OCI-LY1 (cell line): ENCODE measurements around the gene PILRA.

Experiments used
- H2AFZ ChIP-seq: fragments of 200-600 bp; sonication (generic), shearing (Covaris generic); 2 replicates; pipeline ENCODE4 v1.6.0; 2014; ENCODE audit warnings: antibody characterized with exemption, mild to moderate bottlenecking, low read length
- H3F3A ChIP-seq: fragments of 200-600 bp; sonication (generic), shearing (Covaris generic); 2 replicates; pipeline ENCODE4 v1.6.0; 2014; ENCODE audit warnings: mild to moderate bottlenecking, antibody characterized with exemption, low read length, moderate library complexity; ENCODE audit not compliant: insufficient read depth
- H3K27ac ChIP-seq: fragments of 200-600 bp; sonication (generic); 2 replicates; pipeline ENCODE4 v1.5.1; 2014; ENCODE audit warnings: low read length, mixed run types, mild to moderate bottlenecking, low read depth; ENCODE audit not compliant: poor library complexity, severe bottlenecking
- H3K27me3 ChIP-seq: fragments of 200-600 bp; sonication (generic); 2 replicates; pipeline ENCODE4 v1.6.0; 2014; ENCODE audit warnings: antibody characterized with exemption, mild to moderate bottlenecking, low read length, moderate library complexity; ENCODE audit not compliant: insufficient read depth
- H3K36me3 ChIP-seq: fragments of 200-600 bp; sonication (generic); 2 replicates; pipeline ENCODE4 v1.6.1; 2014; ENCODE audit warnings: mild to moderate bottlenecking, antibody characterized with exemption, low read length, moderate library complexity, mixed read lengths; ENCODE audit not compliant: insufficient read depth
- H3K4me1 ChIP-seq: fragments of 200-600 bp; sonication (generic); 2 replicates; pipeline ENCODE4 v1.5.1; 2014; ENCODE audit warnings: mild to moderate bottlenecking, low read length, moderate library complexity; ENCODE audit not compliant: insufficient read depth, severe bottlenecking
- H3K4me2 ChIP-seq: fragments of 200-600 bp; sonication (generic), shearing (Covaris generic); 2 replicates; pipeline ENCODE4 v1.6.1; 2014; ENCODE audit warnings: low read length
- H3K4me3 ChIP-seq: fragments of 200-600 bp; sonication (generic); 2 replicates; pipeline ENCODE4 v1.5.1; 2014; ENCODE audit warnings: low read length, low read depth, mild to moderate bottlenecking, mixed read lengths; ENCODE audit not compliant: poor library complexity, severe bottlenecking
- H3K79me2 ChIP-seq: fragments of 200-600 bp; shearing (Covaris generic); 2 replicates; pipeline ENCODE4 v1.6.1; 2016; ENCODE audit warnings: mixed run types, low read length, mixed read lengths; ENCODE audit not compliant: insufficient read depth
- H3K9ac ChIP-seq: fragments of 200-600 bp; sonication (generic), shearing (Covaris generic); 2 replicates; pipeline ENCODE4 v1.6.1; 2014; ENCODE audit warnings: mild to moderate bottlenecking, low read length, mixed read lengths
- H3K9me2 ChIP-seq: fragments of 200-600 bp; sonication (generic), shearing (Covaris generic); 2 replicates; pipeline ENCODE4 v1.6.1; 2014; ENCODE audit warnings: low read depth, mild to moderate bottlenecking, low read length, mixed read lengths
- H3K9me3 ChIP-seq: fragments of 200-600 bp; shearing (Covaris generic); 2 replicates; pipeline ENCODE4 v1.6.1; 2014; ENCODE audit warnings: low read length, mixed read lengths
- H4K20me1 ChIP-seq: fragments of 200-600 bp; sonication (generic), shearing (Covaris generic); 2 replicates; pipeline ENCODE4 v1.6.0; 2016; ENCODE audit warnings: mild to moderate bottlenecking, low read length; ENCODE audit not compliant: insufficient read depth
- EZH2 ChIP-seq: fragments of 200-600 bp; sonication (generic), shearing (Covaris generic); IDR thresholded peaks from 2 replicates; pipeline ENCODE4 v1.8.0; 2017; ENCODE audit warnings: borderline replicate concordance, mixed run types, mild to moderate bottlenecking, antibody characterized with exemption, low read length, moderate library complexity, mixed read lengths
- TF ChIP-seq, protein P1 (sequence below): fragments of 200-600 bp; sonication (generic), shearing (Covaris generic); IDR thresholded peaks from 2 replicates; pipeline ENCODE4 v1.5.1; 2017; ENCODE audit warnings: mild to moderate bottlenecking, antibody characterized with exemption, low read length, moderate library complexity, mixed read lengths

The PILRA gene

DNA sequence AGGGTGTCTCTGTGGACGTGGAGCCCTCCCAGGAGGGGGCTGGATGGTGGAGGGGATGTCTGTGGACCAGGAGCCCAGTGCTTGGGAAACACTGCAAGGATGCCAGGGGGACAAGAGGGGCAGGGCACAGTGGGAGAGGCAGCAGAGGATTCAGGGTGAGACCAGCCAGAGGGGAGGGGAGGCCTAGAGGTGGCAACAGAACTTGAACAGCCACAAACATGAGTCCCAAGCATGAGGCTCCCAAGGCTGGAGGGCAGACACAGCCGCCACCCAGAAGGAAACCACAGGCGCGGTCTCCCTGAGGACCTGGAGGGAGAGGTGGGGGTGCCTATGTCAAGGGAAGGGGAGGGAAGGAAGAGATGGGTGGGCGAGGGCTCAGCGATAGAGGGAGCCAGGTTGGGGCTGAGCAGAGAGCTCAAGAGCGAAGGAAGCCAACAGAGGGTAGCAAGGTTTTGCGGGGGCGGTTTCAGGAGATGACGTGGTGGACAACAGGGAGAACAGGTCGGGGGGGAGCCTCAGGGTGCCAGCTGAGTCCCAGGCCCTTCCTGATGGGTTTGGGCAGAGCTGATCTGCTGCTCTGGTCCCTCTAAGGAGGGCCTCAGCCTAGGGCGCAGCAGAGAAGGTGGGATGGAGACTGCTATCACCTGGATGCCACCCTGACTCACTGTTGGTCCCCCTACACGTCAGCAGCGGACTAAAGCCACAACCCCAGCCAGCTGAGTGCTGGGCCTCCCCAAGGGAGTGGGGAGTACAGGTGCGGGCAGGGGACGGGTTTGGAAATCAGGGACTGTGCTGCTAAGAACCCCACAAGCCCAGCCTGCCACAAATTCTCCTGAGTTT is 6.7 kb upstream of the PILRA start:
- H3F3A ChIP-seq = peaks cover 11% of the 10 kb centered on the region; the same call in 1 of the 2 replicates
- H3K4me1 ChIP-seq = peaks cover 62% of the 10 kb centered on the region
- H4K20me1 ChIP-seq = no peaks in the 10 kb centered on the region
- no peaks in the 10 kb centered on the region for H3K9me2 ChIP-seq
- H3K4me3 ChIP-seq = no peak overlapping the region
- no peak overlapping the region for H2AFZ ChIP-seq
- peaks cover 38% of the 10 kb centered on the region for H3K36me3 ChIP-seq
- H3K9me3 ChIP-seq = no peaks in the 10 kb centered on the region
- H3K27ac ChIP-seq = peak overlapping the region; percentile 95
- no peak overlapping the region; the same call in 1 of the 2 replicates for H3K9ac ChIP-seq
- H3K79me2 ChIP-seq = no peaks in the 10 kb centered on the region
- no peak for TF ChIP-seq EZH2
- TF ChIP-seq, protein P1, sequence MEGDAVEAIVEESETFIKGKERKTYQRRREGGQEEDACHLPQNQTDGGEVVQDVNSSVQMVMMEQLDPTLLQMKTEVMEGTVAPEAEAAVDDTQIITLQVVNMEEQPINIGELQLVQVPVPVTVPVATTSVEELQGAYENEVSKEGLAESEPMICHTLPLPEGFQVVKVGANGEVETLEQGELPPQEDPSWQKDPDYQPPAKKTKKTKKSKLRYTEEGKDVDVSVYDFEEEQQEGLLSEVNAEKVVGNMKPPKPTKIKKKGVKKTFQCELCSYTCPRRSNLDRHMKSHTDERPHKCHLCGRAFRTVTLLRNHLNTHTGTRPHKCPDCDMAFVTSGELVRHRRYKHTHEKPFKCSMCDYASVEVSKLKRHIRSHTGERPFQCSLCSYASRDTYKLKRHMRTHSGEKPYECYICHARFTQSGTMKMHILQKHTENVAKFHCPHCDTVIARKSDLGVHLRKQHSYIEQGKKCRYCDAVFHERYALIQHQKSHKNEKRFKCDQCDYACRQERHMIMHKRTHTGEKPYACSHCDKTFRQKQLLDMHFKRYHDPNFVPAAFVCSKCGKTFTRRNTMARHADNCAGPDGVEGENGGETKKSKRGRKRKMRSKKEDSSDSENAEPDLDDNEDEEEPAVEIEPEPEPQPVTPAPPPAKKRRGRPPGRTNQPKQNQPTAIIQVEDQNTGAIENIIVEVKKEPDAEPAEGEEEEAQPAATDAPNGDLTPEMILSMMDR = peak; percentile 11; the same call in 1 of the 2 replicates
- peak overlapping the region; percentile 17; the same call in 1 of the 2 replicates for H3K4me2 ChIP-seq
- H3K27me3 ChIP-seq = no peaks in the 10 kb centered on the region

DNA sequence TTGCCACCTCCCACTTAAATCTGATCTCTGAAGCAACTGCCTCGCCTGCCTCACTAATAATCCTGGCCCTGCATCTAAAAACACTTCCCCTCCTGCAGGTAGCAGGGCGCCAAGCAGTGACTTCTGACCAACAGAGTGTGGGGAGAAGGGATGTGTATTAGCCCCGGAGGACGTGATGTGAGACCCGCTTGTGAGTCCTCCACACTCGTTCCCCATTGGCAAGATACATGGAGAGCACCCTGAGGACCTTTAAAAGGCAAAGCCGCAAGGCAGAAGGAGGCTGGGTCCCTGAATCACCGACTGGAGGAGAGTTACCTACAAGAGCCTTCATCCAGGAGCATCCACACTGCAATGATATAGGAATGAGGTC is 6.1 kb upstream of the PILRA start:
- Histone ChIP-seq H3K9me2 (no peaks in the 10 kb centered on the region), H4K20me1 (no peaks in the 10 kb centered on the region), H3K27ac (peak overlapping the region; percentile 95), H3K9me3 (no peaks in the 10 kb centered on the region), H3K9ac (no peak overlapping the region; the same call in 1 of the 2 replicates), H3K79me2 (no peaks in the 10 kb centered on the region), H3K4me1 (peaks cover 62% of the 10 kb centered on the region), H3F3A (peaks cover 11% of the 10 kb centered on the region; the same call in 1 of the 2 replicates), H3K36me3 (peaks cover 32% of the 10 kb centered on the region), H3K27me3 (no peaks in the 10 kb centered on the region), H3K4me2 (no peak overlapping the region; the same call in 1 of the 2 replicates), H2AFZ (no peak overlapping the region), H3K4me3 (no peak overlapping the region)
- TF ChIP-seq, protein P1 = no peak
- no peak for TF ChIP-seq EZH2

DNA sequence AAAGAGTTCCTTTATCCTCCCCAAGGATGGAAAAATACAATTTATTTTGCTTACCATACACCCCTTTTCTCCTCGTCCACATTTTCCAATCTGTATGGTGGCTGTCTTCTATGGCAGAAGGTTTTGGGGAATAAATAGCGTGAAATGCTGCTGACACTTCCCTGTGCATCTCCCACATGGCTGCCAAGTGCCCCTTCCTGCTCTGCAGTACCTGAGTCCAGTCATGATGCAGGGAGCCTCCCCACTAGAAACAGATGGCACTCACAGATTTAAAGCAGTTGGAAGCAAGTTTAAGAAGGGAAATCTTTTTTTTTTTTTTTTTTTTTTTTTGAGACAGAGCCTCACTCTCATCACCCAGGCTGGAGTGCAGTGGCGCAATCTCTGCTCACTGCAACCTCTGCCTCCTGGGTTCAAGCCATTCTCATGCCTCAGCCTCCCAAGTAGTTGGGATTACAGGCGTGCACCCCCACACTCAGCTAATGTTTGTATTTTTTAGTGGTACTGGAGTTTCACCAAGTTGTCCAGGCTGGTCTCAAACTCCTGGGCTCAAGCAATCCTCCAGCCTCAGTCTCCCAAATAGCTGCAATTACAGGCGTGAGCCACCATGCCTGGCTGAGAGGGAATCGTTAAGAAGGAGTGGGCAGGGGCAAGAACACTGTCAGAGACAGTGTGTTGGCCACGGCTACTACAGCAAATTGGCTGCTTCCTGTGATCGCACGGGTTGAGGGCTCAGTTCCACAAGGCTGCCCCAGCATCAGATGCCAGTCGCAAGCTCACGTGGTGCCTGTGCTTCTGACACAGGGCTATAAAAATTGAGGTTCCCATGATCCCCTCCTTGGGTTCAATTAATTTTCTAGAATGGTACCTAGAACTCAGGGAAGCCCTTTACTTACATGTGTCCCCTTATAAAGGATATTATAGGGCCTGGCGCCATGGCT is 5.3 kb upstream of the PILRA start:
- peaks cover 11% of the 10 kb centered on the region; the same call in 1 of the 2 replicates for H3F3A ChIP-seq
- no peaks in the 10 kb centered on the region for H3K9me3 ChIP-seq
- H3K27me3 ChIP-seq = no peaks in the 10 kb centered on the region
- H3K79me2 ChIP-seq = no peaks in the 10 kb centered on the region
- H3K4me1 ChIP-seq = peaks cover 65% of the 10 kb centered on the region
- no peak overlapping the region; the same call in 1 of the 2 replicates for H3K4me2 ChIP-seq
- no peak overlapping the region for H2AFZ ChIP-seq
- H3K9ac ChIP-seq = no peak overlapping the region
- peaks cover 25% of the 10 kb centered on the region for H3K36me3 ChIP-seq
- H3K27ac ChIP-seq = peak overlapping the region; percentile 95
- H4K20me1 ChIP-seq = no peaks in the 10 kb centered on the region
- TF ChIP-seq EZH2 = no peak
- TF ChIP-seq, protein P1 = no peak
- H3K9me2 ChIP-seq = no peaks in the 10 kb centered on the region
- H3K4me3 ChIP-seq = no peak overlapping the region
